Transverse colon (tissue), 4 donors: ENCODE results near the gene APOL1. TPM values are rescaled to one million over a fixed set of nuclear protein-coding genes. Genes with fewer than 3 reads are reported as not detected.
"Not testable (repeated sequence)": the region's sequence is repeated elsewhere in the genome, so short reads cannot be mapped to it uniquely, and the experiment has no call there.

ENCODE experiments used
- DNase-seq: peaks from one replicate; pipeline ENCODE4 v3.0.0-alpha.2; 2019
- H3K27ac ChIP-seq, 4 donors: fragments of 200-600 bp; sonication (generic); 2 replicates each; pipeline ENCODE4 v1.5.1; 2016 to 2018; ENCODE audit warnings: inconsistent platforms in 4 of 4
- H3K27me3 ChIP-seq: fragments of 200-600 bp; sonication (generic); 2 replicates; pipeline ENCODE4 v1.5.1; 2017; ENCODE audit warnings: inconsistent platforms
- H3K36me3 ChIP-seq, 4 donors: fragments of 200-600 bp; sonication (generic); 2 replicates each; pipeline ENCODE4 v1.5.1; 2017 to 2019; ENCODE audit warnings: inconsistent platforms in 4 of 4
- H3K4me1 ChIP-seq, 4 donors: fragments of 200-600 bp; sonication (generic); 2 replicates each; pipeline ENCODE4 v1.5.1; 2017 to 2020; ENCODE audit warnings: inconsistent platforms in 4 of 4
- H3K4me3 ChIP-seq, 4 donors: fragments of 200-600 bp; sonication (generic); 1 replicate in 1 of 4; 2 replicates in 3 of 4; pipeline versions ENCODE4 v1.5.1 to v1.6.1; 2017 to 2019; ENCODE audit warnings: inconsistent platforms in 4 of 4
- H3K9me3 ChIP-seq, 2 donors: fragments of 200-600 bp; sonication (generic); 2 replicates each; pipeline ENCODE4 v1.5.1; 2017 to 2019; ENCODE audit warnings: inconsistent platforms in 2 of 2
- CTCF ChIP-seq, 5 experiments: fragments of 200-600 bp in 3 of 5; fragments of 450-650 bp in 2 of 5; sonication (generic) in 3 of 5; IDR thresholded peaks; 1 replicate in 2 of 5; 2 replicates in 3 of 5; pipeline ENCODE4 v1.5.1; 2016 to 2017; ENCODE audit warnings: antibody characterized with exemption in 5 of 5, inconsistent platforms in 3 of 5, mild to moderate bottlenecking in 2 of 5, moderate library complexity in 1 of 5
- EP300 ChIP-seq: sonication (generic); formaldehyde crosslinking; IDR thresholded peaks from one replicate; pipeline ENCODE4 v1.6.1; 2017; ENCODE audit warnings: antibody characterized with exemption, low read depth
- POLR2A ChIP-seq: fragments of 450-650 bp; IDR thresholded peaks from one replicate; pipeline ENCODE4 v1.6.1; 2016; ENCODE audit warnings: antibody characterized with exemption, mild to moderate bottlenecking, moderate library complexity
- POLR2AphosphoS5 ChIP-seq, 3 donors: sonication (generic); formaldehyde crosslinking; IDR thresholded peaks; one replicate each; pipeline ENCODE4 v1.6.1; 2016; ENCODE audit warnings: antibody characterized with exemption in 3 of 3
- WGBS, 2 donors: methylation state at CpG; one replicate each; pipeline ENCODE4 v1.1.5; 2018; ENCODE audit warnings: low coverage in 1 of 2; 5-methylcytosine and 5-hydroxymethylcytosine counted together
- in situ Hi-C, 4 donors: fragments of 200-750 bp; cut with MboI; loops; one replicate each; pipeline versions ENCODE4 v1.15.0 to v1.15.1; 2017; ENCODE audit warnings: low sequenced_read_pairs in 3 of 4, low pct_ligation_motif_present in 1 of 4, low pct_unique_long_range_greater_than_20kb in 1 of 4
- intact Hi-C: fragments of 100-400 bp; cut with DNase I; formaldehyde crosslinking; loops from one replicate; pipeline ENCODE4 v1.15.1; 2023; ENCODE audit warnings: low total_unique reads
- total RNA-seq, 4 donors: library from RNA; depleted of rRNA; stranded (reverse); fragments of >200 nt; gene quantifications; one replicate each; pipeline ENCODE4 v1.1.0, GENCODE V29; 2016

APOL1 gene
- total RNA-seq, 4 donors from 2014 or later, result 2.2 to 19.5 (median 14.7) TPM

GRCh38 chr22:36206255-36206654 lies 46.7 kb upstream of the APOL1 start:
- DNase-seq, result no peak
- intact Hi-C loops (no loop called here), in situ Hi-C loops (no loop called here)
- no peak overlapping the region for H3K27ac ChIP-seq
- no peaks in the 10 kb centered on the region for H3K36me3 ChIP-seq
- H3K4me3 ChIP-seq, result no peak overlapping the region
- H3K27me3 ChIP-seq, result no peaks in the 10 kb centered on the region
- H3K9me3 ChIP-seq, result no peaks in the 10 kb centered on the region
- TF ChIP-seq CTCF (IDR thresholded peaks at IDR 0.05), result no peak
- no peak for TF ChIP-seq POLR2AphosphoS5 (IDR thresholded peaks at IDR 0.05)
- TF ChIP-seq POLR2A, result no peak
- no peak for TF ChIP-seq EP300
- WGBS, 2 donors, result 71 to 95% methylated on average over 1 of the region's 1 CpG
- H3K4me1 ChIP-seq, result peaks cover 0 to 16% (median 6%) of the 10 kb centered on the region in 4 donors

GRCh38 chr22:36208162-36208765 lies 44.7 kb upstream of the APOL1 start:
- intact Hi-C loops, result no loop called here
- Histone ChIP-seq H3K4me3 (no peak overlapping the region), H3K36me3 (no peaks in the 10 kb centered on the region), H3K9me3 (no peaks in the 10 kb centered on the region), H3K27ac (no peak overlapping the region), H3K27me3 (no peaks in the 10 kb centered on the region), H3K4me1 (peaks cover 0 to 4% (median 0%) of the 10 kb centered on the region in 4 donors)
- in situ Hi-C loops, result no loop called here
- 49 to 50% methylated on average over 1 of the region's 1 CpG for WGBS, 2 donors
- no peak for DNase-seq
- TF ChIP-seq CTCF (IDR thresholded peaks at IDR 0.05), result no peak
- TF ChIP-seq POLR2AphosphoS5 (IDR thresholded peaks at IDR 0.05), result no peak
- no peak for TF ChIP-seq EP300
- no peak for TF ChIP-seq POLR2A

GRCh38 chr22:36208914-36209313 lies 44.0 kb upstream of the APOL1 start:
- no peak overlapping the region for H3K27ac ChIP-seq
- no peaks in the 10 kb centered on the region for H3K36me3 ChIP-seq
- H3K27me3 ChIP-seq, result no peaks in the 10 kb centered on the region
- peaks cover 0 to 4% (median 0%) of the 10 kb centered on the region in 4 donors for H3K4me1 ChIP-seq
- intact Hi-C loops (no loop called here), in situ Hi-C loops (no loop called here)
- 94 to 100% methylated on average over 1 of the region's 1 CpG for WGBS, 2 donors
- TF ChIP-seq EP300 (no peak), POLR2AphosphoS5 (IDR thresholded peaks at IDR 0.05) (no peak), CTCF (IDR thresholded peaks at IDR 0.05) (no peak), POLR2A (no peak)
- H3K4me3 ChIP-seq, result no peak overlapping the region
- no peaks in the 10 kb centered on the region for H3K9me3 ChIP-seq
- DNase-seq, result no peak

- 76% methylated on average over 5 of the region's 5 CpGs; no CpG with 5 or more reads in 1 of the 2 donors for whole genome bisulfite sequencing, 2 donors
- in situ Hi-C loops, result not testable (repeated sequence)
Measured at GRCh38 chr22:36209488-36209908, 43.4 kb upstream of the APOL1 start.

GRCh38 chr22:36210224-36210623 lies 42.7 kb upstream of the APOL1 start:
- no peak overlapping the region for H3K4me3 ChIP-seq
- H3K36me3 ChIP-seq, result no peaks in the 10 kb centered on the region
- no peak for DNase-seq
- in situ Hi-C loops, result no loop called here
- no peaks in the 10 kb centered on the region for H3K27me3 ChIP-seq
- intact Hi-C loops, result no loop called here
- H3K9me3 ChIP-seq, result no peaks in the 10 kb centered on the region
- H3K27ac ChIP-seq, result no peak overlapping the region
- TF ChIP-seq POLR2A, result no peak
- peaks cover 0 to 4% (median 0%) of the 10 kb centered on the region in 4 donors for H3K4me1 ChIP-seq
- WGBS, 2 donors, result 87 to 90% methylated on average over 3 of the region's 3 CpGs

More at GRCh38 chr22:36209488-36209908, 43.4 kb upstream of the APOL1 start:
- H3K4me1 ChIP-seq, H3K9me3 ChIP-seq, H3K36me3 ChIP-seq, H3K27ac ChIP-seq, intact Hi-C loops, H3K4me3 ChIP-seq, DNase-seq, H3K27me3 ChIP-seq: not testable (repeated sequence)
